Measurements from ENCODE around the gene NCBP3.
A peak's percentile ranks its signal among the peaks of the same experiment; 100 is the strongest.
"Not testable (repeated sequence)": the region's sequence is repeated elsewhere in the genome, so short reads cannot be mapped to it uniquely, and the experiment has no call there.

The NCBP3 gene

DNA sequence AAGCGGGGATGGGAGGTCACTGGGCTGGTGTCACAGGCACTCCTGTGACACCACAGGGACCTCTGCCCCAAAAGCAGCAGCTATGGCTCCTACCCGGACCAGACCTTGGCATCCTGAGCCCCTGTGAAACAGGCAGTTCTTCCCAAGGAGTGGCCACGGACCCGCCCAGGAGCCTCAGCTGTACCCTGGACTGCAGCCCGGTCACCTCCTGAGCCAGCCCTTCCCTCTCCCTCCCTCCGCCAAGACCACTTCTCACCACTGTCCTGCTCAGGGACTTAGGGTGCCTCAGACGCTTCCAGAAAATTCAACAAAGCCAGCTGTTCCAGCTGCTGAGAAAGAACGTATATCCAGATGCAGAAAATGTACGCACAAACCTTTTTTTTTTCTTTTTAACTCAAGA is 13.9 kb upstream of the NCBP3 start:
- TF ChIP-seq POLR2A (IDR thresholded peaks at IDR 0.05; ENCODE audit: extremely low read depth, insufficient read length) (no peak), MYC (IDR thresholded peaks at IDR 0.05; ENCODE audit: low read depth, low read length) (no peak)
- TF ChIP-seq, protein P1, sequence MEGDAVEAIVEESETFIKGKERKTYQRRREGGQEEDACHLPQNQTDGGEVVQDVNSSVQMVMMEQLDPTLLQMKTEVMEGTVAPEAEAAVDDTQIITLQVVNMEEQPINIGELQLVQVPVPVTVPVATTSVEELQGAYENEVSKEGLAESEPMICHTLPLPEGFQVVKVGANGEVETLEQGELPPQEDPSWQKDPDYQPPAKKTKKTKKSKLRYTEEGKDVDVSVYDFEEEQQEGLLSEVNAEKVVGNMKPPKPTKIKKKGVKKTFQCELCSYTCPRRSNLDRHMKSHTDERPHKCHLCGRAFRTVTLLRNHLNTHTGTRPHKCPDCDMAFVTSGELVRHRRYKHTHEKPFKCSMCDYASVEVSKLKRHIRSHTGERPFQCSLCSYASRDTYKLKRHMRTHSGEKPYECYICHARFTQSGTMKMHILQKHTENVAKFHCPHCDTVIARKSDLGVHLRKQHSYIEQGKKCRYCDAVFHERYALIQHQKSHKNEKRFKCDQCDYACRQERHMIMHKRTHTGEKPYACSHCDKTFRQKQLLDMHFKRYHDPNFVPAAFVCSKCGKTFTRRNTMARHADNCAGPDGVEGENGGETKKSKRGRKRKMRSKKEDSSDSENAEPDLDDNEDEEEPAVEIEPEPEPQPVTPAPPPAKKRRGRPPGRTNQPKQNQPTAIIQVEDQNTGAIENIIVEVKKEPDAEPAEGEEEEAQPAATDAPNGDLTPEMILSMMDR (IDR thresholded peaks at IDR 0.05; ENCODE audit: low read depth, low read length), result no peak
- TF ChIP-seq, protein P2, sequence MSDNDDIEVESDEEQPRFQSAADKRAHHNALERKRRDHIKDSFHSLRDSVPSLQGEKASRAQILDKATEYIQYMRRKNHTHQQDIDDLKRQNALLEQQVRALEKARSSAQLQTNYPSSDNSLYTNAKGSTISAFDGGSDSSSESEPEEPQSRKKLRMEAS (IDR thresholded peaks at IDR 0.05; ENCODE audit: low read depth, low read length), result no peak
- no peak overlapping the region for H3K4me3 ChIP-seq (ENCODE audit: low read depth, low read length)

DNA sequence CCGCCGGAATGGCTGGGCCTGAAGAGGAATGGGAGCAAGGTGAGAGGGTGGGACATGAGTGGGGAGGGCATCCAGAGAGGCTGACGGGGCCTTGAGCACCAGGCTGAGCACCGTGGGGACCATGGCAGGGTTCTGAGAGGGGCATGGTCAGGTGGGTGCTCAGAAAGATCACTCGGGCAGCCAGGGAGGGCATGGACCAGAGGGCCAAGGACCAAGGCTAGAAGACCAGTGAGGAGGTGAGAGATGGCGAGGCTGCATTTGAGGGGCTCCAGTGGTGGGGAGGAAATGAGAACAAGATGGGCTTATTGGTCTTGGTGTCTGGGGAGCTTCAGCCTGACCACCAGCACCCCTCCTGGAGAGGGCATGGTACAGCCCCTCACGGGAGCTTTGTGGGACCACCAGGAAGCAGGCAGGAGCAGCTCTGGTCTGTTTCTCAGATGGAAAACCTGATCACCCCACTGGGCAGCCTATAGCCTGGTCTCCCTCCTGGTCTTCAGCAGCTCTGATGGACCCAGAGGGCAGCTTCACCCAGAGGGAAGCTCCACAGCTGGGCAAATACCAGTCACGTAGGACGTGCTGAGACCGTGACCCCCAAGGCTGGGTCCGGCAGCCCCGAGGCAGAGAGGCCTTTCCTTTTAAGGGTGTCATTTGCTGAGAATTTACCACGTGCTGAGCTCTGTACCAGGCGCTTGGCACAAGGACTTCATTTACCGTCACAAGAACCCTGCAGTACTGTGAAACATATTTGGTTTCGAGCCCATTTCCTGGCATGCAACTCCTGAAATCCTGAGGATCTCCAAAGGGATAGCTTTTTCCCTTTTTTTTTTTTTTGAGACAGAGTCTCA is 11.4 kb upstream of the NCBP3 start:
- TF ChIP-seq POLR2A (IDR thresholded peaks at IDR 0.05; ENCODE audit: extremely low read depth, insufficient read length) (no peak), MYC (IDR thresholded peaks at IDR 0.05; ENCODE audit: low read depth, low read length) (no peak)
- TF ChIP-seq, protein P2 (IDR thresholded peaks at IDR 0.05; ENCODE audit: low read depth, low read length), result no peak
- TF ChIP-seq, protein P1 (IDR thresholded peaks at IDR 0.05; ENCODE audit: low read depth, low read length), result no peak
- no peak overlapping the region for H3K4me3 ChIP-seq (ENCODE audit: low read depth, low read length)
- no peak for DNase-seq (ENCODE audit: low read depth)

More for the DNA sequence above, 13.9 kb upstream of the NCBP3 start:
- no peak for DNase-seq (ENCODE audit: low read depth)

DNA sequence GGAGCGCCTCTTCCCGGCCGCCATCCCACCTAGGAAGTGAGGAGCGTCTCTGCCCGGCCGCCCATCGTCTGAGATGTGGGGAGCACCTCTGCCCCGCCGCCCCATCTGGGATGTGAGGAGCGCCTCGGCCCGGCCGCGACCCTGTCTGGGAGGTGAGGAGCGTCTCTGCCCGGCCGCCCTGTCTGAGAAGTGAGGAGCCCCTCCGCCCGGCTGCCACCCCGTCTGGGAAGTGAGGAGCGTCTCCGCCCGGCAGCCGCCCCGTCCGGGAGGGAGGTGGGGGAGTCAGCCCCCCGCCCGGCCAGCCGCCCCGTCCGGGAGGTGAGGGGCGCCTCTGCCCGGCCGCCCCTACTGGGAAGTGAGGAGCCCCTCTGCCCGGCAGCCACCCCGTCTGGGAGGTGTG is 8.2 kb upstream of the NCBP3 start:
- not testable (repeated sequence) for H3K4me3 ChIP-seq (ENCODE audit: low read depth, low read length); DNase-seq (ENCODE audit: low read depth)

DNA sequence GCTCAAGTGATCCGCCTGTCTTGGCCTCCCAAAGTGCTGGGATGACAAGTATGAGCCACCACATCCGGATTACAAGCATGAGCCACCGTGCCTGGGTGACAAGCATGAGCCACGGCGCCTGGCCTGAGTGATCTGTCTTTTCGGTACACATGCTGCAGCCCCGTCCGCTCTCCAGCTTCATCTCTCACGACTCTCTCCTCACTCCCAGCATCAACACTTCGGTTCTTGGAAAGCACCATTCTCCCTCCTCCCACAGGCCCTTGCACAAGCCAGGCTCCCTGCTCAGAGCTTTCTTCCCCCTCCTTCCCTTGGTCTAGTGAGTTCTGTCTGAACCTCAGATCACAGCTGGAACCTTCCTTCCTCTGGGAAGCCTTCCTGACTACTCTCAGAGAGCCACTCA is 6.5 kb upstream of the NCBP3 start:
- TF ChIP-seq, protein P1 (IDR thresholded peaks at IDR 0.05; ENCODE audit: low read depth, low read length), result no peak
- TF ChIP-seq, protein P2 (IDR thresholded peaks at IDR 0.05; ENCODE audit: low read depth, low read length), result no peak
- TF ChIP-seq MYC (IDR thresholded peaks at IDR 0.05; ENCODE audit: low read depth, low read length) (no peak), POLR2A (IDR thresholded peaks at IDR 0.05; ENCODE audit: extremely low read depth, insufficient read length) (no peak)
- no peak for DNase-seq (ENCODE audit: low read depth)

DNA sequence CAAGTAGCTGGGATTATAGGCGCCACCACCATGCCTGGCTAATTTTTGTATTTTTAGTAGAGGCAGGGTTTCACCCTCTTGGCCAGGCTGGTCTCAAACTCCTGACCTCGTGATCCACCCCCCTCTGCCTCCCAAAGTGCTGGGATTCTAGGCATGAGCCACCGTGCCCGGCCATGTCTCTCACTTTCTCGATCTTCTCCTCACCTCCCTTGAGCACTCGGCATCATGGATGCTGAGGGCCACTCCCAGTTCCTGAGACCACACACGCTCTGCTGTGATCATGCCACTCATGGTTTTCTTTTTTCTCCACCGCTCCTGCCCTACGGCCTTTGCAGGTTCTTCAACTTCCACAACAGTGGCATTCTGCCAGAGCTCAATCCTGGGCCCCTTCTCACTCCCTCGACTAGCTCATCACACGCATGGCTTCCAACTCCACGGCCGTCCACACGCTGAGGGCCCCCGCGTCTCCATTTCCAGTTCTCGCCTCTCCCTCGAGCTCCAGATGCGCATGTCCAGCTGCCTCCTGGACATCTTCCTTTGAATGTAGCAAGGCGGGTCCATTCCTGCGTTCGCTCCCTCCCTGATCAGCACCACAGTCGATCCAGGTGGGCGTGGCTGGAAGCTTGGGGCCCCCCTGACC is 5.5 kb upstream of the NCBP3 start:
- no peak for DNase-seq (ENCODE audit: low read depth)
- TF ChIP-seq, protein P2 (IDR thresholded peaks at IDR 0.05; ENCODE audit: low read depth, low read length), result no peak
- TF ChIP-seq MYC (IDR thresholded peaks at IDR 0.05; ENCODE audit: low read depth, low read length), result no peak
- TF ChIP-seq, protein P1 (IDR thresholded peaks at IDR 0.05; ENCODE audit: low read depth, low read length), result no peak
- TF ChIP-seq POLR2A (IDR thresholded peaks at IDR 0.05; ENCODE audit: extremely low read depth, insufficient read length), result no peak
- no peak overlapping the region for H3K4me3 ChIP-seq (ENCODE audit: low read depth, low read length)

More for the DNA sequence above, 6.5 kb upstream of the NCBP3 start:
- H3K4me3 ChIP-seq (ENCODE audit: low read depth, low read length), result no peak overlapping the region

DNA sequence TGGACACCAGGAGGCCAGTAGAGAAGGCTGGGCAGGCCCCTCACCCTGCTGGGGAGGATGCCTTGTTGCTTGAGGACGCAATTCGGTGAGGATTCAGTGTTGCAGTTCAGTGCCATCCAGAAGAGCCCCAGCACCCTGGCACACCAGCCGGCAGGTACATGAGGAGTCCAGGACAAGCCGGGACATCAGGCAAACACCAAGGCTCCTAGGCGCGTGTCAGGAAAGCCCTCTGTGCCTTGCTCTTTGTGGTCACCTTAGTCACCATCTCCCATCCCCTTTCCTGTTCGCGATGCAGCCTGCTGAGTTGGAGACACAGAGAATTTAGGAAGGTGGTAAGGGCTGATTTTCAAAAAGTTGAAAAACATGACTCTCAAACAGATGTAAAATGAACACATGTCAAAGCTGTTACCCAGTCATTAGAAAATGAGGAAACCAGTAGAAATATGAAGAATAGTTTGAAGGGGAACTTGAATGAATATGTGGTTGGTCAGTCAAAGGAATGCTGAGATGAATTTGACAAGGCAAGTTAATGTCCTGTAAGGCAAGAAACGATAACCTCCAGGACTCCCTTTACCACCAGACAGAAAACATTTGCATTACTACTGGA is 2.3 kb upstream of the NCBP3 start:
- DNase-seq (ENCODE audit: low read depth), result peak; percentile 39
- no peak overlapping the region for H3K4me3 ChIP-seq (ENCODE audit: low read depth, low read length)
- TF ChIP-seq, protein P2 (IDR thresholded peaks at IDR 0.05; ENCODE audit: low read depth, low read length), result no peak
- TF ChIP-seq POLR2A (IDR thresholded peaks at IDR 0.05; ENCODE audit: extremely low read depth, insufficient read length), result no peak
- no peak for TF ChIP-seq MYC (IDR thresholded peaks at IDR 0.05; ENCODE audit: low read depth, low read length)
- TF ChIP-seq, protein P1 (IDR thresholded peaks at IDR 0.05; ENCODE audit: low read depth, low read length), result no peak
